NB4 (cell line): Measurements from ENCODE around the gene JRKL.

ENCODE experiments used
- POLR2A ChIP-seq: IDR thresholded peaks from 2 replicates; pipeline ENCODE4 v1.6.1; 2011; ENCODE audit warnings: mild to moderate bottlenecking; ENCODE audit not compliant: insufficient read length; ENCODE audit errors: extremely low read depth
- TF ChIP-seq, protein P1 (sequence below): IDR thresholded peaks from one replicate; pipeline ENCODE4 v1.5.1; 2012; ENCODE audit warnings: low read depth, low read length

DNA sequence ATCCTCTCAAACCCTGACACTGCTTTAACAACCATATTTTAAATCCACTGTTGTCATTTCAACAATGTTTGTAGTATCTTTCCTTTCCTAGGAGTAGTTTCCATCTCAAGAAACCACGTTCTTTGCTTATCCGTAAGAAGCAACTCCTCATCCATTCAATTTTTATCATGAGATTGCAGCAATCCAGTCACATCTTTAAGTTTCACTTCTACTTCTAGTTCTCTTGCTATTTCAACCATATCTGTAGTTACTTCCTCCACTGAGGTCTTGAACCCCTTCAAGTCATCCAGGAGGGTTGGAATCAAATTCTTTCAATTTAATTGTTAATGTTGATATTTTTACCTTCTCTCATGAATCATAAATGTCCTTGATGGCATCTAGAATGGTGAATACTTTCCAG lies 22.5 kb upstream of the JRKL start:
- TF ChIP-seq POLR2A = no peak
- TF ChIP-seq, protein P1, sequence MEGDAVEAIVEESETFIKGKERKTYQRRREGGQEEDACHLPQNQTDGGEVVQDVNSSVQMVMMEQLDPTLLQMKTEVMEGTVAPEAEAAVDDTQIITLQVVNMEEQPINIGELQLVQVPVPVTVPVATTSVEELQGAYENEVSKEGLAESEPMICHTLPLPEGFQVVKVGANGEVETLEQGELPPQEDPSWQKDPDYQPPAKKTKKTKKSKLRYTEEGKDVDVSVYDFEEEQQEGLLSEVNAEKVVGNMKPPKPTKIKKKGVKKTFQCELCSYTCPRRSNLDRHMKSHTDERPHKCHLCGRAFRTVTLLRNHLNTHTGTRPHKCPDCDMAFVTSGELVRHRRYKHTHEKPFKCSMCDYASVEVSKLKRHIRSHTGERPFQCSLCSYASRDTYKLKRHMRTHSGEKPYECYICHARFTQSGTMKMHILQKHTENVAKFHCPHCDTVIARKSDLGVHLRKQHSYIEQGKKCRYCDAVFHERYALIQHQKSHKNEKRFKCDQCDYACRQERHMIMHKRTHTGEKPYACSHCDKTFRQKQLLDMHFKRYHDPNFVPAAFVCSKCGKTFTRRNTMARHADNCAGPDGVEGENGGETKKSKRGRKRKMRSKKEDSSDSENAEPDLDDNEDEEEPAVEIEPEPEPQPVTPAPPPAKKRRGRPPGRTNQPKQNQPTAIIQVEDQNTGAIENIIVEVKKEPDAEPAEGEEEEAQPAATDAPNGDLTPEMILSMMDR = no peak
